Uterus (tissue), 4 donors: ENCODE results near the gene ANKRD12. TPM values are rescaled to one million over a fixed set of nuclear protein-coding genes. Genes with fewer than 3 reads are reported as not detected.

Source experiments
- DNase-seq, 2 donors: peaks; one replicate each; pipeline ENCODE4 v3.0.0-alpha.2; 2019 to 2020
- H3K27ac ChIP-seq, 2 donors: fragments of 200-600 bp; sonication (generic); 1 replicate in 1 of 2; 2 replicates in 1 of 2; pipeline ENCODE4 v1.5.1; 2016 to 2018
- H3K27me3 ChIP-seq, 2 donors: fragments of 200-600 bp; sonication (generic); one replicate each; pipeline ENCODE4 v1.5.1; 2018 to 2019; ENCODE audit warnings: control low read depth in 1 of 2
- H3K36me3 ChIP-seq, 2 donors: fragments of 200-600 bp; sonication (generic); one replicate each; pipeline ENCODE4 v1.5.1; 2019; ENCODE audit warnings: control low read depth in 1 of 2
- H3K4me1 ChIP-seq, 2 donors: fragments of 200-600 bp; sonication (generic); one replicate each; pipeline ENCODE4 v1.5.1; 2018 to 2019; ENCODE audit warnings: control low read depth in 1 of 2
- H3K4me3 ChIP-seq, 2 donors: fragments of 200-600 bp; sonication (generic); 1 replicate in 1 of 2; 2 replicates in 1 of 2; pipeline ENCODE4 v1.5.1; 2018 to 2019; ENCODE audit warnings: mild to moderate bottlenecking in 1 of 2
- H3K9me3 ChIP-seq, 2 donors: fragments of 200-600 bp; sonication (generic); one replicate each; pipeline ENCODE4 v1.5.1; 2019; ENCODE audit warnings: control low read depth in 1 of 2
- POLR2A ChIP-seq, 2 donors: fragments of 450-650 bp; IDR thresholded peaks; one replicate each; pipeline ENCODE4 v1.6.1; 2016; ENCODE audit warnings: antibody characterized with exemption in 2 of 2, mild to moderate bottlenecking in 1 of 2, moderate library complexity in 1 of 2
- intact Hi-C: fragments of 100-400 bp; cut with DNase I; formaldehyde crosslinking; loops from one replicate; pipeline ENCODE4 v1.15.1; 2023; ENCODE audit warnings: low total_unique reads
- total RNA-seq, 4 donors: library from RNA; depleted of rRNA in 3 of 4; stranded (reverse); fragments of >200 nt in 3 of 4; gene quantifications; one replicate each; pipeline versions ENCODE4 v1.1.0 to v1.2.4, GENCODE V29; 2014 to 2023
- TF ChIP-seq, protein P1 (sequence below), 4 experiments: fragments of 200-600 bp in 2 of 4; fragments of 450-650 bp in 2 of 4; sonication (generic) in 2 of 4; IDR thresholded peaks; one replicate each; pipeline ENCODE4 v1.5.1; 2016 to 2019; ENCODE audit warnings: antibody characterized with exemption in 4 of 4, mild to moderate bottlenecking in 2 of 4, moderate library complexity in 1 of 4
- donor health status: DM: yes; HTN: yes; CAD: no.

ANKRD12 gene
- total RNA-seq, 4 donors from 2014 or later = 29.1 to 122 (median 43.6) TPM

DNA sequence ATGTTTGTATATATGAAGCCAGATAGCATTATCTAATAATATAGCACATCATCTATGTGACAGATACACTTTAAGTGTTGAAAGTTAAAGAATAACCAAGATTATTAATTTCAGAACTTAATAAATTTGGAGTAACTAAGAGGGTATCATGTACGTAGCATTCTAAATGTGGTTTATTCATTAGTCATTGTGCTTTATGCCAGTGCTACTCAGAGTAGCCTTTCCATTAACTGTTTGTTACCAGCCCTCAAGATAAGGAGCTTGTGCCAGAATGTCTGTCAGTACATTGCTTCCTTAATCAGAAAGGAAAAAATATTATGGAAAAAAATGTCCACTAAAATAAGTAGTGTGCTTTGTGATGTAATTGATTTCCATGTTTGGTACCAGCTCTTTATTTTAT, 103.1 kb downstream of the ANKRD12 start:
- DNase-seq = no peak
- Histone ChIP-seq H3K27ac (no peak overlapping the region), H3K4me3 (no peak overlapping the region), H3K27me3 (no peaks in the 10 kb centered on the region), H3K4me1 (no peaks in the 10 kb centered on the region), H3K9me3 (no peaks in the 10 kb centered on the region), H3K36me3 (no peaks in the 10 kb centered on the region)
- TF ChIP-seq POLR2A (IDR thresholded peaks at IDR 0.05) = no peak
- TF ChIP-seq, protein P1, sequence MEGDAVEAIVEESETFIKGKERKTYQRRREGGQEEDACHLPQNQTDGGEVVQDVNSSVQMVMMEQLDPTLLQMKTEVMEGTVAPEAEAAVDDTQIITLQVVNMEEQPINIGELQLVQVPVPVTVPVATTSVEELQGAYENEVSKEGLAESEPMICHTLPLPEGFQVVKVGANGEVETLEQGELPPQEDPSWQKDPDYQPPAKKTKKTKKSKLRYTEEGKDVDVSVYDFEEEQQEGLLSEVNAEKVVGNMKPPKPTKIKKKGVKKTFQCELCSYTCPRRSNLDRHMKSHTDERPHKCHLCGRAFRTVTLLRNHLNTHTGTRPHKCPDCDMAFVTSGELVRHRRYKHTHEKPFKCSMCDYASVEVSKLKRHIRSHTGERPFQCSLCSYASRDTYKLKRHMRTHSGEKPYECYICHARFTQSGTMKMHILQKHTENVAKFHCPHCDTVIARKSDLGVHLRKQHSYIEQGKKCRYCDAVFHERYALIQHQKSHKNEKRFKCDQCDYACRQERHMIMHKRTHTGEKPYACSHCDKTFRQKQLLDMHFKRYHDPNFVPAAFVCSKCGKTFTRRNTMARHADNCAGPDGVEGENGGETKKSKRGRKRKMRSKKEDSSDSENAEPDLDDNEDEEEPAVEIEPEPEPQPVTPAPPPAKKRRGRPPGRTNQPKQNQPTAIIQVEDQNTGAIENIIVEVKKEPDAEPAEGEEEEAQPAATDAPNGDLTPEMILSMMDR (IDR thresholded peaks at IDR 0.05) = no peak
- intact Hi-C loops = no loop called here

DNA sequence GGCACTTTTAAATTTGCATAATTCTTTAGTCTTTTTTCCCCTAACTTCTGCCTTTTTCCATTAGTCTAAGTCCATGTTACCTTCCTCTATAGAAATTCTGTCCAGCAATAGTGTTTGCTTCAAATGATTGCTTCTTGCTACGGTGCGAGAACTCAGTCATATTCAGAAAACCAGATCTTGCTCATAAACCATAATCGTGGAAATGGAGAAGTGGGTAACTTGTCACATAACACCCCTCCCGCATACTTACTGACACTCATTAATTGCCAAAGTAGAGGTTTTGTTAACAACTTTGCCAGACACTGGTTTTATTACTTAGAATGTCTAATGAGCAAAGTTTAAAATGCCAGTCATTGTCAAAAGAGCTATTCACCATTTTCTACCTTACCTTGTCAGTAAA, 103.7 kb downstream of the ANKRD12 start:
- H3K9me3 ChIP-seq = no peaks in the 10 kb centered on the region
- no peak overlapping the region for H3K27ac ChIP-seq
- no peaks in the 10 kb centered on the region for H3K27me3 ChIP-seq
- no peaks in the 10 kb centered on the region for H3K36me3 ChIP-seq
- no peak overlapping the region for H3K4me3 ChIP-seq
- no peak for DNase-seq
- TF ChIP-seq, protein P1 (IDR thresholded peaks at IDR 0.05) = no peak
- no peak for TF ChIP-seq POLR2A (IDR thresholded peaks at IDR 0.05)
- no peaks in the 10 kb centered on the region for H3K4me1 ChIP-seq
- intact Hi-C loops = no loop called here

DNA sequence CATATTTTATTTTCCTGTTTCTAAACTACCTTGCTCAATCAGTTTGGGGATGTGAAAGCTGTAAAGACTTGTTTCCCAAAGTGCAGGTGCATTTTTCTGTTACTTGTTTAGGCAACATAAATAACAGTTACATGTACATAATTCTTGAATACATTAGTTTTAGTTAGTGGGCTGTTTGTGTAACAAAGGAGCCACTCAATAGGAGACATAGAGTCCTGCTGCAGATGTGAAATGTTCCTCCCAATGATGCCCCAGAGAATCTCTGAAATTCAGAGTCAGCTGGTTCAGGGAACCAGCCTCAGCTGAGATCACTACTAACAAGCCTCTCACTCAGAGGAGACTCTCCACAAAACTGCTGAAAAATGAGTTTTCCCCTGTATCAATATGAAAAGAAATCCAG, 106.4 kb downstream of the ANKRD12 start:
- Histone ChIP-seq H3K9me3 (no peaks in the 10 kb centered on the region), H3K36me3 (no peaks in the 10 kb centered on the region), H3K4me3 (no peak overlapping the region), H3K27ac (no peak overlapping the region), H3K4me1 (no peaks in the 10 kb centered on the region), H3K27me3 (no peaks in the 10 kb centered on the region)
- intact Hi-C loops = no loop called here
- TF ChIP-seq, protein P1 (IDR thresholded peaks at IDR 0.05) = no peak
- no peak for TF ChIP-seq POLR2A (IDR thresholded peaks at IDR 0.05)
- no peak for DNase-seq

DNA sequence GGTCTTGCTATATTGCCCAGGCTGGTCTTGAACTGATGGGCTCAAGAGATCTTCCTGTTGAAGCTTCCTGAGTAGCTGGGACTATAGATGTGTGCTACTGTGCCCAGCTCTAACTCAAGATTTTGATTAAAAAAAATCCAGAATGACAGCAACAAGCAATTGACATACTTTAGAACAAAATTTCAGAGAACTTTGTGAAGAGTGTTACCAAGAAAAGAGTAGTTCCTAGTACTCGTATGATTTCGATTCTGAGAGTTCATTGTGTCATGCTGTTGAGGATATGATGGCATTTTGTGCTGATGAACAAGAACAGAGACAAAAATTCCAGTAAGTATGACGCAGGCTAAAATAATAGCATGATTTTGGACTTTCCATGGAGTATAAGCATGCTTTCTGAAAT, 107.8 kb downstream of the ANKRD12 start:
- H3K27me3 ChIP-seq = no peaks in the 10 kb centered on the region
- no peaks in the 10 kb centered on the region for H3K36me3 ChIP-seq
- no peaks in the 10 kb centered on the region for H3K9me3 ChIP-seq
- no peak for DNase-seq
- H3K4me3 ChIP-seq = no peak overlapping the region
- no peaks in the 10 kb centered on the region for H3K4me1 ChIP-seq
- intact Hi-C loops = no loop called here
- no peak overlapping the region for H3K27ac ChIP-seq
- TF ChIP-seq, protein P1 (IDR thresholded peaks at IDR 0.05) = no peak

DNA sequence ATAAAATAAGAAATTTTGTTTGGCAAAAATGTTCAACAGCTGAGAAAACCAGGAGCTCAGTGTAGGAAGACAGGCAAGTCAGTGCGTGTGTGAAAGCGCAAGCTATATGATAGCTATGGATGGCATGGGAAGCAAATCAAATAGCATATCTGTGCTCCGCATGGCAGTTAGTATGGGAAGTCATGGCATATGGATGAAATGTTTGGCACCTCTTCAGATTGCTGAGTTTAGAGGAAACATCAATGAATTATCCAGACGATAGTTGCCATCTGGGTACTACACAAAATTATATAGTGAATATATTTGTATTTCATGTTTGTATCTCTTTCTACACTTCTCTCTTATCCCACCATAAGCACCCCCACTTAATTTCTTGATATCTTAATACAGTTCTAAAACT, 112.1 kb downstream of the ANKRD12 start:
- TF ChIP-seq, protein P1 (IDR thresholded peaks at IDR 0.05) = no peak
- no peak for TF ChIP-seq POLR2A (IDR thresholded peaks at IDR 0.05)

More for the DNA sequence above, 112.1 kb downstream of the ANKRD12 start:
- H3K27ac ChIP-seq = no peak overlapping the region
- H3K9me3 ChIP-seq = no peaks in the 10 kb centered on the region
- H3K4me3 ChIP-seq = no peak overlapping the region
- H3K4me1 ChIP-seq = no peaks in the 10 kb centered on the region
- H3K36me3 ChIP-seq = no peaks in the 10 kb centered on the region
- DNase-seq = no peak
- no peaks in the 10 kb centered on the region for H3K27me3 ChIP-seq
- intact Hi-C loops = no loop called here
